GM12874 (cell line): ENCODE measurements around the gene SOCS2.

Source experiments
- CTCF ChIP-seq: IDR thresholded peaks from 2 replicates; pipeline ENCODE4 v1.5.1; 2011; ENCODE audit warnings: low read depth, mild to moderate bottlenecking, control low read depth, low read length, moderate library complexity; ENCODE audit not compliant: insufficient read depth

Gene SOCS2

DNA sequence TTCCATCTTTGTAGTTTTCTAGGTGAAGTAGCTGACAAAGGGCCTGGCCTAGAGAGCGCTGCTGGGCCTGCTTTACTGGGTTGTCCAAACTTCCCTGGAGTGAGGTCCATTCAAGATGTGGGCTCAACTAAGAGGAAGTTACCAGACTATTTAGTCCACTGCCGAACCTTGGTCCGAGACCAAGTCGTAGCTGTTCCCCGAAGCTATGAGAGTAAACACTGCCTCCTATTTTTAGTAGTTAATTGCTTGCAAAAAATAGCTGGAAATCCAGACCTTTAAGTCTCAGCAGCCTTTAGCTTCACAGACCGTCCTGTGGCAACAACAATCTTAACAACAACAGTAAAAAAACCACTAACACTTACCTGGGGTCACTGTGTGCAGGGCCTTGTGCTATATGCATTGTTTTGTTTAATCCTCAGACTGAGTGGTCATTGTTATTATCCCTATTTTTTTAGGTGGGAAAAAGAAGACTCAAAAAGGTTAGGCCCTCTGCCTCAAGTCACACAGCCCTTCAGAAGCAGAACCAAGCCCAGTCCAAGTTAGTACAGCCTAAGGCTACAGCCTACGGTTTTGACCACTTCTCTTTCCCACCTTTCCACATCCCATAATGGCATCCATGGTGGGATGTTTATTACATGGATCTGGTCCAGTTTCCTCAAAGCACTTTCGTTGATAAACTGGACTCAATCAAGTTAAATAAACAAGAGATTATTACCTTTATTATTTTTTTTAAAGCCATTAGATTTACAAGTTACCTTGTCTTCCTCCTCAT lies 30.6 kb downstream of the SOCS2 start:
- TF ChIP-seq CTCF = no peak

- no peak for TF ChIP-seq CTCF
Observed at GRCh38 chr12:93603762-93604161, 31.3 kb downstream of the SOCS2 start.

DNA sequence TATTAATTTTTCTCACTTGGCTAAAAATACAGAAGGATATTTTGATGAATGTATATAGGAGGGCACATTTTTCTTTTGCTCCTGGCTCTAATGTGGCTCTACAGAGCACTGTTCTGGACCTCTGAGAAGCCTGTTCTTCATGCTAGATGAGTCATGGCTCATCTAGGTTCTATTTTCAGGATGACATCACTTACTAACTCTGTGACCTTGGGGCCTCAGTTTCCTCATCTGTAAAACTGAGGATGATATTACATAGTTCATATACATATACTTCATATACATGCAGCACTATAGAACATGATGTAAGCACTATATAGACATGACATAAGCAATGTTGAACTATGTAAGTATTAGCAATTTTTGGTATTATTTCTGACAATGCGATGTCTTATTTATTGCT lies 35.8 kb downstream of the SOCS2 start:
- no peak for TF ChIP-seq CTCF

- no peak for TF ChIP-seq CTCF
Observed at GRCh38 chr12:93609281-93610192, 37.1 kb downstream of the SOCS2 start.

DNA sequence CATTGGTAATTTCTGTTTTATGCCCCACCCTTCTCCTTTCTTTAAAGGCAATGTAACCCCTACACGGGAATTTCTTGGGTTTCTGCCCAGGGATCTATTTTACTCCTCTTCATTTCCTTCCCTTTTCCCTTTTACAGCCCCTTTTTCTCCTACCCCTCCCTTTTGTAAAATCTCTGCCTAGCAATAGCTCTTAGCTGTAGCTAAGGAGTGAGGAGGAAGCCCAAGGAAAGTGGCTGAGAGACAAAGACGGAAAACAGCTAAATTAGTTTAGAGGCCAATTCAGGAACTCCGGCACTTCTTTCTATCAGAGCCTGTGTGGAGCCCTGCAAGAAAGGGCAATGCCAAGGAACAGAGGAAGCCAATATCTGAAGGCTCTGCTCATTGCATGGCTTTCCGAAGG lies 40.3 kb downstream of the SOCS2 start:
- no peak for TF ChIP-seq CTCF

DNA sequence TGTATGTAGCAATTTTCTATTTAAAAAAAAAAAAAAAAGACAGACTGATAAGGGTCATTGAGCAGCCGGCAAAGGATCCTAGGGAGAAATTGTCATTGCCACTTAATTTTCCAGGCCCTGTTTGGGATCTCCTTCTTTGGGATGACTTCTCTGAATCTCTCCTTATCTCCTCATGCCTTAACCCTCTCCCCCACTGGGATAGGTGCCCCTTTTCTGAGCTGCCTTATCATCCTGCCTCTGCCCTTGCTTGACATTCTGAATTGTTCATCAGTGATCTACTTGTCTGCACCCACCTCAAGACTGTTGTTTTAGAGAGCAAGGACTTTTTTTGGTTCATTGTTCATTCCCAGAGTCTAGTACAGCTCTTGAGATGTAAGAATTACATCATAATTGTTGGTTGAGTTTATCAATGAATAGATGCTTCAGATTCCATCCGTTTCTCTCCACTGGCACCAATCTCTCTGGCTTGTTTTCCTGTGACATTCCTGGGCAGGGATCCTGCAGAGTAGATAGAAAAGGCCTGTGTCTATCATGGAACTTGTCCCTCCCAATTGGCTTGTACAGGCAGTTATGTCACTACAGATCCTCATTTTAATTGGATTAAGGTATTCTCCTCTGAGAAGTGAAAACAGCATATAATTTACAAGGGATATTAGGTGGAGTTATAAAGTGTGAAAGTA lies 42.6 kb downstream of the SOCS2 start:
- no peak for TF ChIP-seq CTCF

- TF ChIP-seq CTCF = no peak
Observed at GRCh38 chr12:93616584-93617101, 44.2 kb downstream of the SOCS2 start.
